SIG-M5 (cell line): ENCODE results near the gene CD44.

ENCODE experiments used
- DNase-seq: peaks from one replicate; lab custom pipeline; 2025; lab: John Stamatoyannopoulos, UW

CD44 gene

DNA sequence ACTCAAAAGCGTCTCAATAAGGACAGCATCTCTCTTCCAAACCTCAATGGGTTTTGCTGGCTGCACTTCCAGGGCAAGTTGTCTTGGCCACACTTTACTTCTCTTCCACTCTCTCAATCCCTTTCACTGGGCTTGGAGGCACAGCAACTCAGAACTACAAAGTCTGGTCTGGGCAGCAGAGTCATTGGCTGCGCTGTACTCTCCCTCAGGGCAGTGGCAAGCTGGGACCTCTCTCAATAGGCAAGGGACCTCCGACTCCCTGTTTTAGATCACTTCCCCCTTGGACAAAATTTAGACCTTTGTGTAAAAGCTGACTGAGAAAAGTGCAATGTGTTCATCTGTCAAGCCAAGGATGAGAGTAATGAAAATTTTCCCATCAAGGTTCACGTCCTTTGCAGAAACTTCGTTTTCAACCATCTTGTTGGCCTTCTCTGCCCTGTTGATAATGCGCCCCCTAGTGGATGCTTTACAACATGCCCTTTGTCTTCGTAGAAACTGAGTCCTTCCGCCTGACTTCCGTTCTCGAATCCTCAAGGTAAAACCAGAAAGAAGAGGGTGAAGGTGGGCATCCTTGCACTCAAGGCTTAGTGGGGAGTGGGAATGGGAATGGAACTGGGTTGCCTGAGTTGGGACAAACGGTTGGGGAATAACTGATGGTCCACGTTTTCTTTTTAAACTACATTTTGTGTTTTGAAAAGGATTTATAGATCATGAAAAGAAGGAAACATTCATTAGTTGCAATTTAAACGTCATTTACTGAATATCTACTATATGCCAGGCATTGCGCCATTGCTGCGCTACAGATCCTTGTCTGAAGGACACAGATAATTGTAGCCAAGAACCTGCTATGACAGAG is 99.1 kb downstream of the CD44 start:
- no peak for DNase-seq

DNA sequence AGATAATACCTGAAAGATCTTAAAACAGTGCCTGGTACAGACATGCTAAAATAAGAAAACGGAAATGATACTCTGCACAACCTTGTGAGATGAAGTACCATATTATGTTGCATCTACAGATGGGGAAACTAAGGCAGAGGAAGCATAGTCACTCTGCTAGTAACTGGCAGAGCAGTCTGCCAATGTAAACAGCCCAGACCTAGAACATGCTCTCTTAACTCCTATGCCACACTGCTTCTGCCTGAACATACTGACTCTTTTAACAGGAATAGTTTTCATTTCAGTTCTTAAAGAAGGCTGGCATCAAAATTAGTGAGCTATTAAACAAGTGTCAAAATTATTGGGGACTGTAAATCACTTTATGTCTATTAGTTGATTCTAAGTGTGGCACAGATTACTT is 99.9 kb downstream of the CD44 start:
- DNase-seq, result no peak

DNA sequence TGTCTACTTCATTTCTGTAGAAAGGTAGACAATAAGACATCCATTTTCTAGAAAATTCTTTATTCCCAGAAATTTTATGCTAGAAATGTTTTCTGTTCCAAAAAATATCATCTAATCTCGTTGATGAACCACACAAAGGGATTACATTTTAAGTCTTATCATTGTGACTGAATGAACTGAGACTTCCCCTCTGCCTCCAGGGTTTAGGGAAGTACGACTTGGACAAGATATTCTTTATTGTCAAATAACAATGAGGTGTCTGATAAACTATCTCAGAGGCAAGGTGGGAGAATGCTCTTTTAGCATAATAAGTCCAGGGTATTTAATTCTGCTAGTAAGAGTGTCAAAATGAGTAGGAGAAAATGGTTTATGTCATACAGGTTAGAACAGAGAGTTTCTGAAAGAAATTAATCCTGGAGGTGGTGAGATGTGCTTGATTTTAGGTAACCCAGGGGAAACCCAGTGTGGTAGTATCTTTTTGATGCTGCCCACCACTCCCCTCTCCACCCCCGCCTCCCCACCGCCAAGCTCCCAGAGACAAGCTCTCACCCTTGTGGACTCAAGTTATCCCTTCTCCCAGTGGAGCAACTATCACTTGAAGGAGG is 100.6 kb downstream of the CD44 start:
- DNase-seq, result no peak

DNA sequence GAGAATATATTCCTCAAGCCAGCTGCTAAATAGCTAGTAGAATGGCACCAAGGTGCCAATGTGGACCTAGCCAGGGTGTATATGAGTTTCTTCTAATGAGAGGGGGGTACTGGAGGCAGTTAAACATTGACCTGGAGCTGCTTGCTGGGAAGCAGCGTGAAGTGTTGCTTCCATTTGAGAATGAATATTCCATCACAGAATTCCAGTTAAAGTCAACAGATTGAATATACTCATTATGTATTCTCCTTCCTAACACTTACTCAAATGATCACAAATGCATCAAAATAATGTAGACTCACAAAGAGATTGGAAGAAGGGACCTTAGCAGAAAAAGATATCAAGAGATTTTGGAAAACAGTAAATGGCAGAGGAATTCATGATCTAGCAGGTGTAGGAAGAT is 102.1 kb downstream of the CD44 start:
- DNase-seq, result no peak

DNA sequence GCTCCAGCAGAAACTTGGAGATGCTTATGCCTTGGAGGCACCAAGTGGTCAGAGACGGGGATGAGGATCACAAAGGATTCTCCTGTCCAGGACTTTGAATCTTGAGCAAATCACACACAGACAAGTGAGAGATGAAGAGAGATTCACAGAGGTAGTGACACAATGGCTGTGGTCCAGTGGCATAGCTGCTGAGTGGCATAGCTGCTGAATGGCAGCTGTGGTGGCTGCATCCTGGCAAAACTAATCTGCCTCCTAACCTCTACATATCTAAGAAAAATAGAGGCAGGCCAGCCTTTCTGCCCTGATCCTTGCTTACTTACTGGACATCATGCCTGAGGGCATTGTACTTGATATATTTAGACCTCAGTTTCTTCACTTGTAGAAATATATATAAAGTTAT is 102.6 kb downstream of the CD44 start:
- DNase-seq, result no peak

DNA sequence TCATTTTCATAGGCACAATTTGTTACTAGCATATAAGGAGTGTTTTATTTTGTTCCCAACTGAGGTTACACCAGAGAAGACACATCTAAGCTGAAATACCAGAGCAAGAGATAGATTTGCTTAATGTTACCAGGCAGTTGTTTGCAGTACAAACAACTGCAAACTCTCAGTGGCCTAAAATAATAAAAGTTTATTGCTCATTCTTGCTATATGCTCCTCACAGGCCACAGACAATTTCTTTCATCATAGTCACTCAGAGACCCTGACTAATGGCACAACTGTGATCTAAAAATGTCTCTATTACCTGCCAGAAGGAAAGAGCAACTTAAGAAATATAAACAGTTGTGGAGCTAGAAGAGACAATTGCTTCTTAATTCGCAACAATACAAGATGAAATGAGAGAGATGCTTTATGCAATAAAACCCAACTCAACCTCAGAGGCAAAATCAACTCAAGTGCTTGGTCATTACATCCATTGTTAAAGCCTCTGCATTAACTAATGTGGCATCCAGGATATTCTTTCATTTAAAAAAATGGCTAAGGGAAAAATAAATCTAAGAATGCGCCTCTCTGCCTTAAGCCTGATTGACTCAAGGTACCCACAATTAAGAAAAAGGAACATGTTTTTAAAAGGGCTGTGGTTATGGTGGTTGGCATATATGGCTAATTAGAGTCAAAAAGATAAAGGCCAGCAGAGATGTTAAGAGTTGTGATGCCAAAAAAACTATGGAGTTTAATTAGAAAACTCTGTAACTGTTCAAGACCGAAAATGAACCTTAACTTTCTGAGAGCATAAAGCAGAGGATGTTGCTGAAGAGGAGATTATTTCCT is 103.7 kb downstream of the CD44 start:
- no peak for DNase-seq

DNA sequence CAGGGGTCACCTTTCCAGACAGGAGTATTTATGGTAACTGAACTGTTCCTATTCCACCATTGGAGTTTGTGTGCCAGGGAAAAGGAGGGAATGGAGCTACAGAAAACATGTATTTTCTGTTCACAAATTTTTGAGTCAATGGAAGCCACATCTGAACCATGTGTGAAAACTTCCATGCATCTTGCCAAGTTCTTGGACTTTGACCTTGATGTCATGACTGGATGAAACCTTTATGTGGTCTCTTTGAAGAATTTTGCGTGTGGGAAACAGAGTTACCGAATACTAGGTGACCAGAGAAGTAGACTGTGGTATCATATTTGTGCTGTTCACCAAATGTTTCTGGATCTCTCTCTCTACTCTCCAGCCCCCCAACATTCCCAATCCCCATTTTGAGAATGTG is 104.8 kb downstream of the CD44 start:
- no peak for DNase-seq

DNA sequence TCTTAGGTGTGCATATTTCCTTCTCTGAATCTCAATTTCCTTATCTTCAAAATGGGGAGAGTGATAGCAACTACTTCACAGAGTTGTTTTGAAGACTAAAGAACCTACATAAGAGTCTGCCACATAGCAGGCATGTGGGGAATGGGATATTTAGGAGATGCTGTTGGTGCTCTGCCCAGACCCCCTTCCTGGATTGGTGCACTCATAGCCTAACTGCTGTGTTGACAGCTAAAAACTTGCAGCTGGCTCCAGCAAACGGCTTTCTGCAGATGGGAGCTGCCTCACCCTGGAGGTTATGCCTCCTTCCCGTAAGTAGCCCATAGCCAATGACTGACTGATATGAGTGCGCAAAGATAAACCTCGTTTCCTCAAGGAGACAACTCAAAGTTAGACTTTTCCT is 106.1 kb downstream of the CD44 start:
- DNase-seq, result no peak

DNA sequence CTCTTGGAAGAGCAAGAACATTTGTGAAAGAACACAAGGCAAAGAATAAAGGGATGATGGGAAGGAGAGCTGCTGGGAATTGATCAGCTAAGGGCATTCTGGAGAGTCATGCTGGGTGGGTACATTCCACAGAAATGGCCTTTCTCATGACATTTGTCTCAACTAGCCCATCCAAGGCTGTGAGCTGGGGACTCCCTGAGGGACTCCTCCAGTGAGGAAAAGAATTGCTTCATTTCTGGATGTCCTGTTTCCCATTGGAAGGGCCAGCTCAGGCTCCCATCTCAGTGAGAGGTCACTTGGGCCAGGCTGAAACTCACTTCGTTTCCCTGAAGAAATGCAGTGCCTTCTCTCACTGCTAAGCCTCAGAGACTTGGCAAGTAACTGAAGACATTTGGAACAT is 106.8 kb downstream of the CD44 start:
- DNase-seq, result no peak

DNA sequence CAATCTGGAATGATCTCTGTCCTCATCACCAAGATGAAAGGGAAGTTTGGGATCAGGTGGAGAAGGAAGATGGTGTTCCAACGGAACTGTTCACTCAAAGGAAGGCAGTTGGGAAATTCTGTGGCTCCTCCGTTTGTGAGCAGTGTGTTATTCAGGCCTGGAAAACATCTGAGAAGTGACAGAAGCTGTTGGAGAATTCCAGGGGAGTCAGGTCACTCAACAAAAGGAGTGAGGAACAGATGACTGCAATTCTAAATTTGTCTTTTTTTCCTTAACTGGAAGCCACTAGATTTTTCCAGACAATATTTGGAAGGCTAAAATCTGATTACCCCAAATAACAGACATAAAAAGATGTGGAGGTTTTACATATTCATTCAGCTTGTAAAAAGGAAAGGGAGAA is 107.8 kb downstream of the CD44 start:
- DNase-seq, result no peak

DNA sequence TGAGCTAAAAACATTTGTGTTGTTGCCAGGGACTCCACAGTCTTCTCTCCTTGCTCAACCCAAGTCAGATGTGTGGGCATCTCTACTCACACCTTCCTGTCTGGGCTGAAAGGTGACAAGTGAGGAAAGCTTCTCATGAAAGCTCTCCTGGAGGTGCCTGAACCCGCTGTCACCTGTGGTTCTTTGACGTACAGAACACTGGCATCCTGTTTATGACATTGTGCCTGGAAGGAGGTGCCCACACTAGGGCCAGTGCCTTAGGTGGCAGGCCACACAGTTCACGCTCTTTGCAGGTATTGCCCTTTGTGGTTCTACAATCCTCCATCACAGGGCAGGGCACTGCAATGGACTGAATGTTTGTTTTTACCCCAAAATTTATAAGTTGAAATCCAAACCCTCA is 108.5 kb downstream of the CD44 start:
- no peak for DNase-seq

DNA sequence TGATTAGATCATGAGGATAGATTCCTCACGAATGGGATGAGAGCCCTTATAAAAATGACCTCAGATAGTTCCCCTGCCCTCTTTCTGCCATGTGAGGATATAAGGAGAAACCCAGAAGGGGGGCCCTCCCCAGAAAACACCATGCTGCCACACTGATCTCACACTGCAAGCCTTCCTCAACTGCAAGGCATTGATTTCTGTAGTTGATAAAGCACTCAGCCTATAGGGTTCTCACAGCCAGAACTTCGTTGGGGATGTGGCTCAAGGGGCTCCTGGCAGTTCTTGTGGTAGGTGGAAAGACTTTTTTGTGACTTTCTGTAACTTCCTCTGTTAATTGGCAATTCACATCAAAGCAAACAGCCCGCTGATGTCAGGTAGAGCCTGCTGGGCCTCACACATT is 108.9 kb downstream of the CD44 start:
- DNase-seq, result no peak

DNA sequence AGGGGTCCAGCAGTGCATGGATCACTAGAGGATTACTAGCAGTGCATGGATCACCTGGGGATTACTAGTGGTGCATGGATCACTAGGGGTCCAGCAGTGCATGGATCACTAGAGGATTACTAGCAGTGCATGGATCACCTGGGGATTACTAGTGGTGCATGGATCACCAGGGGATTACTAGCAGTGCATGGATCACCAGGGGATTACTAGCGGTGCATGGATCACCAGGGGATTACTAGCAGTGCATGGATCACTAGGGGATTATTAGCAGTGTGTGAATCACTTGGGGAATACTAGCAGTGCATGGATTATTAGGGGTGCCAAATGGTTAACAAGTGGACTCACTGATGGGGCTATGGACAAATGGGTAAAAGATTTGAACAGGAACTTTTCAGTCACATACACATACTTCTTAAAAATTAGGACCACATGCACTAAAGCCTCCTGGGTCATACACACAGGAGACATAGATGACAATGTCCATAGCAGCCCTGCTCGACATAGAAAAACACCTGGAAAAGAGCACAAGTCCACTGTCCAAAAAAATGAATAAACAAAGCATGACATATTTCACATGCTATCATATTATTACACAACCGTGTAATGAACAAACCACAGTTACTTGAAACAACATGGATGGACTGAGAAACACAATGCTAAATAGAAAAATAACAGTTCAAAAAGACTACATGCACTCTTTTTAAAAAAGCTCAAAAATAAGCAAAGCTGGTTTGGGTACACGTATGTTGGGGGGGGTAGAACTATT is 109.8 kb downstream of the CD44 start:
- no peak for DNase-seq

DNA sequence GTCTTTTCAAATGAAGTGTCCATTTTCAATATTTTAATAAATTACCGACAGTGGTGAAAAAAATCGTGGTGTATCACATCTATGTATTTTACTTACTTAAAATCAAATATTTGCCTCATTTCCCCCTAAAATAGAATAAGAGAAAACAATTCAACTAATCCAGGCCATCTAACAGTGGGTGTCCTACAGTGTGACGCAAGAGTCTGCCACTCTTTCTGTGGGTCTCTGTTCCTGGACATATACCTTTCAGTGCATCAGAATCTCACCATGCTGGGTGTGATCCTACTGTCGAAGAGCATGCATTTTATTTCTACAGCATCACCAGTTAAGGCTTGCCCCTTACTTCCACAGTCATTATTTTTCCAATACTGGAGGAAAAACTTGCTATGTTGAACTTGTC is 111.2 kb downstream of the CD44 start:
- DNase-seq, result no peak

DNA sequence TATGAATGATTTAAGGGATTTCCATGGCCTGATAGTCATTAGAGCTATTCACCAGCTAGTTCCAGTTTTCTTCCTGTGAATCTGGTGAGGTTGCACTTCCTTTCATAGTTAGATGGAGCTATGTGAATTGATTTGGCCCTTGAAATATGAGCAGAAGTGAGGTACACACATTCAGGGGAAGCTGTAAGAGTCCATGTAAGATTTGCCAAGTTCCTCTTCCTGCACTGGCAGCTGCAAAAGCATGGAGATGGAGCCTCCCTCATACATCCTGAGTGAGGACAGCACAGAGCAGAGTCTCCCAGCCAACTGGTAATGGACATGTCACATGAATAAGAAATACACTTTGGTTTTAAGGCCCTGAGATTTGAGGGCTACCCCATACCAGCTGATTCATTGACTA is 111.7 kb downstream of the CD44 start:
- no peak for DNase-seq

DNA sequence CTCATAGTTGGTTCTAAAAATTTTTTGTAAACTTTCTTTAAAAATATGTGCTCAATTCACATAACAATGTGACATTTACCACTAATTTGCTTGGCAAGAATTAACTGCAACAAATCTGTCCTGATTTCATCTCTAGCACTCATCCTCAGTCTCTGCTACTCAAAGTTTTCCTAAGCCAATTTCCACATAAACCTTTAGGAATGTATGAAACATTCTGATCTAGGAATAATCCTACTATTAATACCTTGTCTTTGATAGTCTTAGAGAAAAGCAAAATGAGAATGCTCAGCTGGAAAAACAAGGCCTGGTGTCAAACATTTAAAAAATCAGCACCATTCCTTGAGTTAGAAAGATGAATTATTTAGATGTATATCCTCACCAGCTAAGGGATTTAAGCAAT is 114.3 kb downstream of the CD44 start:
- DNase-seq, result no peak

DNA sequence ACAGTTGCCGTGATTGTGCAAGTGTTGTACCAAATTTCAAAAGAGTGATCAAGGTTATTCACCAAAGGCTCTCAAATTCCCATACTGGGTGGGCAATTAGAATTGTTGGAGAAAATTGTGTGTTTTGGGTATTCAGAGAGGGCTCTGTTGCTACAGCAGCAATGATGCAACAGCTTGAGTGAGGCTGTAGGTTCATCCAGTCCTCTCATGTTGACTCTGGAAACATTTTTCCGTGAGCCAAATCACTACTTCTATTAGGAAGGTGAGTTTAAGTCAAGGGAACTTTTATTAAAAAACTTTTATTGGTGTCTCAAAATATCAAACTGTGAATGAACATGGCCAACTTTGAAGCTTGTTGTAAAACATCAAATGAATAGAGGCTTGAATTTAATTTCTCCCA is 116.5 kb downstream of the CD44 start:
- DNase-seq, result no peak

DNA sequence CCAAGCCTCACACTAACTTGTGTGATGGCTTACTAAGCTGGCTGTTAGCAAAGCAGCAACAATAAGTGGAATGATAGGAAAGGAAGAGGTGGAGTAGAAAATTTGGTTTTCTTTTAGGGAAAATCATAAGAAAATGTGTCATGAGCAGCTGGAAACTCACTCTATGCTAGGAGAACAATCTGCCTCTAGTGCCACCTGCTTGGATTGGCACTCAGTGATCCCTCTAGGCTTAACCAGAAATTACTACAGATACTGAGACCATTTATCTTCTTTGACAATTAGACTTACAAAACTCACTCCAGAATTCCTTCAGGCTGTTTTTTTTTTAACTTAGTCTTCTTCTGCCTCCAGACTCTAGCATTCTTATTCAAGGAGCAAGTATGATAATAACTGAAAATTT is 117.3 kb downstream of the CD44 start:
- no peak for DNase-seq

DNA sequence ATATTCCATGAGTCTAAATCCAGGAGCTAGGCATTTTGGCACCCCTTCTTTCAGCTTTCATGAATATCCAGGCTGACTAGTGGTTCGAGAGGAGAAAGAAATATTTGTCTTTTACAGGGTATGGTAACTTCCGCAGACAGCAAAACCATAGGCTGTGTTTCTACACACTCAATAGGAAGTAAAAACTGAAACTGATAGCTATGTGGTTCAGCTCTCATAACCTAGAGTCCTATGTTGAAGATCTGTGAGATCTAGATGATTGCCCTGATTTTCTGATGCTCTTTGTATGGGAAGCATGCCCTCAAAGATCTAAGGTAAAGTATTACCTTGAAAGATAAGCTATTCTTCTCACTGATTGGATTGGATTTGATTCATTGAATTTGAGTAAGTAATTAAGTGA is 118.3 kb downstream of the CD44 start:
- no peak for DNase-seq

DNA sequence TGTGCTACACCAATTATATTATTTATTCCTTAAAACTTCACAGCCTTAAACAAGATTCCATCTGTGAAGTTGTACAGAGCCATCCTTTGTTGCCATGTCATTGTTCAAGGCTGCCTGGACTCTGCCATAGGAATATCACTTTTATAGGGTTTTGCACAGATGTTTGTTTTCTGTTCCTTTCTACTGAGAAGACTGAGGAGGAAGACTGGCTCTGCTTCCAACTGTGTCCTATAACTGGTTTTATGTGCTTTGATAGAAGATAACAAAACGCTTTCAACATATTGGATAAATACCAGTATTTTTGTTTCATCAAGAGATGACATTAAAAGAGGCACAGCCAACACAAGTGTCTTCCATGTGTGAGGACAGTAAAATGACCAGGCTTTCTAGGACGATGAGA is 120.6 kb downstream of the CD44 start:
- no peak for DNase-seq

DNA sequence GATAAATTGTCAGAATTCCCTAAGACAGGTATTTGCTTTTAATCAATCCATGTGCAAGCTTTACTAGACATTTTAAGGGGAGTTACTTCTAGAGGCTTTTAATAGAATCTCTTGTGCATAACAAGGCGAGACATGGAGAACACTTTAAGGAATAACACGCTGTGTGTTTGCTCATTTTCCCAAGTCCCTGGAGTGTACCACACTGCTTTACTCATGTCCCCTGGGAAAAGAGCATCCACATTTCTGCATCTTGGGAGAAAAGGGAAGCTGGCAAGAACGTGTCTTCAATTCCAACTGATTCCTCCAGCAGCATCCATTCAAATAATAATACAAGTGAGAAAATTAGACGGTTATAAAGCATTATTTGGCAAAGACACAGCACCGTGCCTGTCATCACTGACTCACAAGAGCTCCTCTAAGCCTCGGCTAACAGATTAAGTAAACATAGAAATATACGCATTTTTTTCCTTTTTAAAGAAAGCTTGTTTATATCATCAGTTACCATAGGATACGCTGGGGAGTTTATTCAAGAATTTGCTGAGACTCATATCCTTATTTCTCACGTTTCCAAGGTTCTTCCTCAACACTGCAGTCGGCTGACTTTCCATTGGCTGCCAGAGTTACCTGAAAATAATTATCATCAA is 121.5 kb downstream of the CD44 start:
- DNase-seq, result no peak

DNA sequence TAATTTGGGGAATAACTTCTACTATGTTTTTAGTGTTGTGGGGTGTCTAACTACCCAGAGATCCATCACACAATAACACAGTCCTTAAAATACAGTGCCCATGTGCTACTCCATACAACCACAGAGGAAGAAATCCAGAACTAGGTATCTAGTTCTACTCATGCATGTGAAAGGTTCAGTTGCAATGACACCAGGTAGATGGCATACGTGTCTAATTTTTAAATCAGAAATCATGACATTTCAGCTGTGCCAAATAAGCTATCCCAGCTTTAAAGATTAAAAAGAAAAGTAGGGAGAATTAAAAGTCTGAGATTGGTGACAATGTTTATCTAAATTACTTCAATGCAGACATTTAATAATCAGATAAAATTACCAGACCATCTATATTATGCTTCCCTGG is 122.2 kb downstream of the CD44 start:
- no peak for DNase-seq
